ENCODE data around the gene EEPD1. TPM values are rescaled to one million over a fixed set of nuclear protein-coding genes. Genes with fewer than 3 reads are reported as not detected.

EEPD1 gene
- total RNA-seq: 8.1 and 12.4 TPM in 2 replicates

DNA sequence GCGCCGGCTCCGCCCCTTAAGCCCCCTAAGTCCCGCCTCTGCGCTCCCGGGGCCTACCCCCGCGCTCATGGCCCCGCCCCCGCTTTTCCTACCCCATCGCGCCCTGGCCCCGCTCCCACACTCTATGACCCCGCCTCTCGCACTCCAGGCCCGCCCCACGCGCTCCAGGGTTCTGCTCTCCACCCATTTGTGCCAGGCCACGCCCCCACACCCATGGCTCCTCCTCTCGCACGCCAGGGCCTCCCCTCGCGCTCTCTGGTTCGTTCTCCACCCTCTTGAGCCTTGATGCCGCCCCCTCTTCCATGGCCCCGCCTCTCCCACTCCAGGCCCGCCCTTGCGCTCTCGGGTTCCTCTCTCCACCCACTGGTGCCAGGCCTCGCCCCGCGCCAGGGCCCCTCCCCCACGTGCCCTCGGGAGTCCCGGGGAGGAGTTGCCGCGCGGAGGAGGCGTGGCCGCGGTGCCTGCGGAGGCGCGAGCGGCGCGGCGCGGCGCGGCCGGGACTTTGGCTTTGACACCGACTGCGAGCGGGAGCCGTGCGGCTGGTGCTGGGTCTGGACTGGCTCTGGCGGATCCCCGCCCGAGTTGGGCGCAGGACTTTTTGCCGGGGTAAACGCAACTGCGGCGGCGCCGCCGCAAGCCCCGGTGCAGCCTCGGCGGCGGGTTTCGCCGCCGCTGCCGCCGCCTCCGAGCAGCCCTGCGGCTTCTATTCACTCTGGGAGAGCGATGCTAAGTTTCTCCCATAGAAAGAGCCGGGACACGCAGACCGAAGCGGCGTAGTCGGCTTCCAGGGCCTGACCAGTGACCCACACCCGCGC, at the start of gene EEPD1:
TSS of gene EEPD1 (plus strand) at position 499 of the 815 bp plus-strand sequence. CDS start 1,071 bp downstream, outside the sequence.

Other genes with a start within 250 kb of the EEPD1 start
- 128 and 135 TPM in 2 replicates for gene ANLN, start 236.6 kb downstream of the EEPD1 start, total RNA-seq